ENCODE data around the gene RNU6-1. TPM values are rescaled to one million over a fixed set of nuclear protein-coding genes. Genes with fewer than 3 reads are reported as not detected.

Gene RNU6-1
- total RNA-seq, 2 experiments from 2014 or later: not detected

GRCh38 chr15:67809866-67810265, 30.0 kb downstream of the RNU6-1 start:
- Histone ChIP-seq H3K4me1 (ENCODE audit: insufficient read depth, low read length, poor library complexity, severe bottlenecking) (peaks cover 21% of the 10 kb centered on the region), H3K4me2 (ENCODE audit: low read length) (no peak overlapping the region), H3K79me2 (ENCODE audit: insufficient read depth, low read depth, low read length) (no peaks in the 10 kb centered on the region), H3K9me3 (ENCODE audit: low read length) (no peaks in the 10 kb centered on the region), H2AFZ (ENCODE audit: low read length) (no peak overlapping the region), H4K20me1 (ENCODE audit: insufficient read depth, low read length) (no peaks in the 10 kb centered on the region), H3K9me2 (ENCODE audit: insufficient read depth, low read length) (no peaks in the 10 kb centered on the region), H3K4me3 (ENCODE audit: low read depth, low read length, poor library complexity, severe bottlenecking) (no peak overlapping the region), H3K27ac (ENCODE audit: low read depth, low read length, poor library complexity, severe bottlenecking) (no peak overlapping the region), H3K36me3 (ENCODE audit: insufficient read depth, low read length) (no peaks in the 10 kb centered on the region)
- BruUV-seq (replicated peaks): no TSS peak
- no peak for TF ChIP-seq EZH2phosphoT487 (IDR thresholded peaks at IDR 0.05; ENCODE audit: borderline replicate concordance, low read depth, low read length)
- no peak for TF ChIP-seq CTCF (conservative IDR thresholded peaks at IDR 0.05; ENCODE audit: low read length)
- DNase-seq (ENCODE audit: low spot score): no peak
- POLR2A ChIA-PET: interaction anchor here (0.6 to 1.0 kb wide), 2 partner anchors 10 to 21 kb away, joined by 3 to 4 read pairs; no protein-coding TSS in a partner anchor
- CTCF ChIA-PET (ENCODE audit: unreplicated experiment): no interaction called here
- intact Hi-C loops (cut with micrococcal nuclease; ENCODE audit: unreplicated experiment): no loop called here

GRCh38 chr15:67809441-67809840, 30.4 kb downstream of the RNU6-1 start:
- Histone ChIP-seq H4K20me1 (ENCODE audit: insufficient read depth, low read length) (no peaks in the 10 kb centered on the region), H3K27ac (ENCODE audit: low read depth, low read length, poor library complexity, severe bottlenecking) (no peak overlapping the region), H3K36me3 (ENCODE audit: insufficient read depth, low read length) (no peaks in the 10 kb centered on the region), H3K79me2 (ENCODE audit: insufficient read depth, low read depth, low read length) (no peaks in the 10 kb centered on the region), H3K4me3 (ENCODE audit: low read depth, low read length, poor library complexity, severe bottlenecking) (no peak overlapping the region), H2AFZ (ENCODE audit: low read length) (no peak overlapping the region), H3K9me2 (ENCODE audit: insufficient read depth, low read length) (no peaks in the 10 kb centered on the region), H3K9me3 (ENCODE audit: low read length) (no peaks in the 10 kb centered on the region), H3K4me2 (ENCODE audit: low read length) (no peak overlapping the region), H3K4me1 (ENCODE audit: insufficient read depth, low read length, poor library complexity, severe bottlenecking) (peaks cover 25% of the 10 kb centered on the region)
- no peak for TF ChIP-seq EZH2phosphoT487 (IDR thresholded peaks at IDR 0.05; ENCODE audit: borderline replicate concordance, low read depth, low read length)
- TF ChIP-seq CTCF (conservative IDR thresholded peaks at IDR 0.05; ENCODE audit: low read length): no peak
- CTCF ChIA-PET (ENCODE audit: unreplicated experiment): no interaction called here
- POLR2A ChIA-PET: interaction anchor here (1.0 kb wide), 1 partner anchor 9 kb away, joined by 4 read pairs; no protein-coding TSS in a partner anchor
- intact Hi-C loops (cut with micrococcal nuclease; ENCODE audit: unreplicated experiment): no loop called here
- DNase-seq (ENCODE audit: low spot score): no peak
- no TSS peak for BruUV-seq (replicated peaks)

GRCh38 chr15:67808821-67809220, 31.0 kb downstream of the RNU6-1 start:
- H3K9me3 ChIP-seq (ENCODE audit: low read length): no peaks in the 10 kb centered on the region
- peaks cover 31% of the 10 kb centered on the region for H3K4me1 ChIP-seq (ENCODE audit: insufficient read depth, low read length, poor library complexity, severe bottlenecking)
- no peaks in the 10 kb centered on the region for H3K9me2 ChIP-seq (ENCODE audit: insufficient read depth, low read length)
- no peak for DNase-seq (ENCODE audit: low spot score)
- H3K4me2 ChIP-seq (ENCODE audit: low read length): no peak overlapping the region
- no peak overlapping the region for H3K4me3 ChIP-seq (ENCODE audit: low read depth, low read length, poor library complexity, severe bottlenecking)
- intact Hi-C loops (cut with micrococcal nuclease; ENCODE audit: unreplicated experiment): no loop called here
- TF ChIP-seq EZH2phosphoT487 (IDR thresholded peaks at IDR 0.05; ENCODE audit: borderline replicate concordance, low read depth, low read length): no peak
- no peak for TF ChIP-seq CTCF (conservative IDR thresholded peaks at IDR 0.05; ENCODE audit: low read length)
- no peak overlapping the region for H3K27ac ChIP-seq (ENCODE audit: low read depth, low read length, poor library complexity, severe bottlenecking)
- H2AFZ ChIP-seq (ENCODE audit: low read length): no peak overlapping the region
- ChIA-PET CTCF (ENCODE audit: unreplicated experiment) (no interaction called here), POLR2A (no interaction called here)
- no peaks in the 10 kb centered on the region for H3K79me2 ChIP-seq (ENCODE audit: insufficient read depth, low read depth, low read length)
- no peaks in the 10 kb centered on the region for H3K36me3 ChIP-seq (ENCODE audit: insufficient read depth, low read length)
- BruUV-seq (replicated peaks): no TSS peak
- H4K20me1 ChIP-seq (ENCODE audit: insufficient read depth, low read length): no peaks in the 10 kb centered on the region
